Measurements from ENCODE around the gene RHBDL1. TPM values are rescaled to one million over a fixed set of nuclear protein-coding genes. Genes with fewer than 3 reads are reported as not detected.

The RHBDL1 gene
- total and polyA plus RNA-seq, 9 of the 15 experiments (the other 6 are each of a cell fraction or from before 2014, with no cell fraction given), result 0.03 to 5.6 (median 1.3) TPM; not detected in 1

- TF ChIP-seq TEAD1 (CRISPR knock-in tag; IDR thresholded peaks at IDR 0.05) (peak in 1 of 2 experiments; percentile 15; a peak in 2 of 4 replicates), NFIC (IDR thresholded peaks at IDR 0.05) (peak; percentile 83), POLR2G (IDR thresholded peaks at IDR 0.05; ENCODE audit: low read depth, low read length) (peak; percentile 90), HDAC6 (IDR thresholded peaks at IDR 0.05; ENCODE audit: low read depth, low read length) (no peak; the same call in 1 of the 2 replicates), SMARCA5 (IDR thresholded peaks at IDR 0.05) (peak; percentile 64), SNRNP70 (optimal IDR thresholded peaks at IDR 0.05; ENCODE audit: low read depth, low read length) (no peak), SNAPC5 (CRISPR knock-in tag; IDR thresholded peaks at IDR 0.05) (no peak), ZNF79 (CRISPR knock-in tag; IDR thresholded peaks at IDR 0.05; ENCODE audit: low read depth) (no peak), HES1 (IDR thresholded peaks at IDR 0.05; ENCODE audit: low read depth) (no peak), ZEB2 (IDR thresholded peaks at IDR 0.05) (peak; percentile 48; the same call in 1 of the 2 replicates), ZFX (CRISPR knock-in tag; IDR thresholded peaks at IDR 0.05) (peak; percentile 55), LEF1 (IDR thresholded peaks at IDR 0.05) (no peak), HNRNPH1 (optimal IDR thresholded peaks at IDR 0.05; ENCODE audit: low read depth, low read length) (no peak), STAT5B (CRISPR knock-in tag; IDR thresholded peaks at IDR 0.05) (no peak), TAL1 (IDR thresholded peaks at IDR 0.05) (no peak), ZBTB17 (CRISPR knock-in tag; IDR thresholded peaks at IDR 0.05) (no peak), PURB (CRISPR knock-in tag; IDR thresholded peaks at IDR 0.05; ENCODE audit: low read depth) (no peak), POLR2B (IDR thresholded peaks at IDR 0.05; ENCODE audit: low read depth, partially characterized antibody) (peak; percentile 51), PREB (CRISPR knock-in tag; IDR thresholded peaks at IDR 0.05) (no peak), NCOA4 (IDR thresholded peaks at IDR 0.05; ENCODE audit: partially characterized antibody) (no peak), CTBP1 (IDR thresholded peaks at IDR 0.05; ENCODE audit: borderline replicate concordance) (peak; percentile 96), KDM2B (CRISPR knock-in tag; IDR thresholded peaks at IDR 0.05) (peak; percentile 85; the same call in 1 of the 2 replicates)
- TF ChIP-seq, protein P1, sequence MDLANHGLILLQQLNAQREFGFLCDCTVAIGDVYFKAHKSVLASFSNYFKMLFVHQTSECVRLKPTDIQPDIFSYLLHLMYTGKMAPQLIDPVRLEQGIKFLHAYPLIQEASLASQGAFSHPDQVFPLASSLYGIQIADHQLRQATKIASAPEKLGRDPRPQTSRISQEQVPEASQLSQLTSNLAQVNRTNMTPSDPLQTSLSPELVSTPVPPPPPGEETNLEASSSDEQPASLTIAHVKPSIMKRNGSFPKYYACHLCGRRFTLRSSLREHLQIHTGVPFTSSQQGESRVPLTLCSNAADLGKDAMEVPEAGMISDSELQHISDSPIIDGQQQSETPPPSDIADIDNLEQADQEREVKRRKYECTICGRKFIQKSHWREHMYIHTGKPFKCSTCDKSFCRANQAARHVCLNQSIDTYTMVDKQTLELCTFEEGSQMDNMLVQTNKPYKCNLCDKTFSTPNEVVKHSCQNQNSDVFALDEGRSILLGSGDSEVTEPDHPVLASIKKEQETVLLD (IDR thresholded peaks at IDR 0.05), result peak; percentile 29; the same call in 1 of the 2 replicates
- TF ChIP-seq, protein P2, sequence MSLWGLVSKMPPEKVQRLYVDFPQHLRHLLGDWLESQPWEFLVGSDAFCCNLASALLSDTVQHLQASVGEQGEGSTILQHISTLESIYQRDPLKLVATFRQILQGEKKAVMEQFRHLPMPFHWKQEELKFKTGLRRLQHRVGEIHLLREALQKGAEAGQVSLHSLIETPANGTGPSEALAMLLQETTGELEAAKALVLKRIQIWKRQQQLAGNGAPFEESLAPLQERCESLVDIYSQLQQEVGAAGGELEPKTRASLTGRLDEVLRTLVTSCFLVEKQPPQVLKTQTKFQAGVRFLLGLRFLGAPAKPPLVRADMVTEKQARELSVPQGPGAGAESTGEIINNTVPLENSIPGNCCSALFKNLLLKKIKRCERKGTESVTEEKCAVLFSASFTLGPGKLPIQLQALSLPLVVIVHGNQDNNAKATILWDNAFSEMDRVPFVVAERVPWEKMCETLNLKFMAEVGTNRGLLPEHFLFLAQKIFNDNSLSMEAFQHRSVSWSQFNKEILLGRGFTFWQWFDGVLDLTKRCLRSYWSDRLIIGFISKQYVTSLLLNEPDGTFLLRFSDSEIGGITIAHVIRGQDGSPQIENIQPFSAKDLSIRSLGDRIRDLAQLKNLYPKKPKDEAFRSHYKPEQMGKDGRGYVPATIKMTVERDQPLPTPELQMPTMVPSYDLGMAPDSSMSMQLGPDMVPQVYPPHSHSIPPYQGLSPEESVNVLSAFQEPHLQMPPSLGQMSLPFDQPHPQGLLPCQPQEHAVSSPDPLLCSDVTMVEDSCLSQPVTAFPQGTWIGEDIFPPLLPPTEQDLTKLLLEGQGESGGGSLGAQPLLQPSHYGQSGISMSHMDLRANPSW (CRISPR knock-in tag; IDR thresholded peaks at IDR 0.05), result peak; percentile 65; the same call in 1 of the 2 replicates
Measured at GRCh38 chr16:636206-637080, 39.0 kb upstream of the RHBDL1 start, which contains the start of gene METTL26 (continued).

All from K562 (cell line).